Left lung (tissue), 10 donors: ENCODE data around the gene CEBPA. TPM values are rescaled to one million over a fixed set of nuclear protein-coding genes. Genes with fewer than 3 reads are reported as not detected.

Experiments
- ATAC-seq: fragments of 200-7000 bp; cut with Tn5 transposase; one replicate; pipeline ENCODE4 v1.9.1; 2020; ENCODE audit warnings: moderate library complexity
- DNase-seq, 4 donors: peaks; one replicate each; pipeline ENCODE4 v3.0.0-alpha.2; 2013 to 2020
- H3K27ac ChIP-seq, 2 donors: fragments of 200-600 bp; sonication (generic) in 1 of 2; one replicate each; pipeline versions ENCODE4 v1.5.0 to v1.8.0; 2020 to 2021
- H3K27me3 ChIP-seq, 2 donors: fragments of 200-600 bp; sonication (generic) in 1 of 2; one replicate each; pipeline versions ENCODE4 v1.5.0 to v1.8.0; 2020 to 2021
- H3K36me3 ChIP-seq, 2 donors: fragments of 200-600 bp; sonication (generic) in 1 of 2; one replicate each; pipeline versions ENCODE4 v1.5.0 to v1.8.0; 2020 to 2021
- H3K4me1 ChIP-seq, 2 donors: fragments of 200-600 bp; one replicate each; pipeline ENCODE4 v1.8.0; 2021
- H3K4me3 ChIP-seq, 2 donors: fragments of 200-600 bp; sonication (generic) in 1 of 2; one replicate each; pipeline versions ENCODE4 v1.5.0 to v1.8.0; 2020 to 2021; ENCODE audit warnings: mild to moderate bottlenecking in 1 of 2
- H3K9me3 ChIP-seq, 2 donors: fragments of 200-600 bp; sonication (generic) in 1 of 2; one replicate each; pipeline versions ENCODE4 v1.5.0 to v1.8.0; 2020 to 2021
- intact Hi-C, 2 donors: fragments of 100-400 bp; cut with DNase I; formaldehyde crosslinking; loops; one replicate each; pipeline versions ENCODE4 v1.11.2 to v1.14.2; 2022
- polyA plus RNA-seq, 6 donors: library from polyadenylated mRNA; unstranded; fragments of 120-200 nt; gene quantifications; one replicate each; pipeline ENCODE4 v1.2.1, GENCODE V29; 2013; ENCODE audit not compliant: insufficient read length in 6 of 6
- total RNA-seq, 2 donors: library from RNA; stranded (reverse); fragmentation: NEBNext Ultra II Directional; extraction: Animal tissue kit (Norgen Biotek cat#: 25700); gene quantifications; one replicate each; pipeline ENCODE4 v1.2.1, GENCODE V29; 2021
- TF ChIP-seq, protein P1 (sequence below), 2 donors: fragments of 200-600 bp; sonication (generic) in 1 of 2; IDR thresholded peaks; one replicate each; pipeline versions ENCODE4 v1.5.0 to v1.8.0; 2021; ENCODE audit warnings: antibody characterized with exemption in 2 of 2
- donor health status: DM: no; HTN: yes; CAD: no.
- donor health status: DM: no; HTN: no; CAD: no.

Gene CEBPA
- total and polyA plus RNA-seq, 8 donors: 11.2 to 93.8 (median 16.5) TPM

DNA sequence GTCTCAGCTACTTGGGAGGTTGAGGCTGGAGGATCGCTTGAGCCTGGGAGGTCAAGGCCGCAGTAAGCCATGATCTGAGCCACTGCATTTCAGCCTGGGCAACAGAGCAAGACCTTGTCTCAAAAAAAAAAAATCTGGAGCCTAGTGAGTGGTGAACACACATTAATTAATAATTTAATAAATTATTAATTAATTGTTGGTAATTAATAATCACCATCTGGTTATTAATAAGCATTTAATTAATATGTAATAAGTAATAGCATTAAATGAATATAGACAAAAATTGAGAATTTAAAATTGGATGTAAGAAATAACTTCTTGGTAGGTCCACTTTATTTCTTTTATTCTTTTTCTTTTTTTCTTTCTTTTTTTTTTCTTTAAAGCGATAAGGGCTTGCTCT, 31.9 kb upstream of the CEBPA start:
- no peak overlapping the region for H3K4me3 ChIP-seq
- intact Hi-C loops: no loop called here
- TF ChIP-seq, protein P1, sequence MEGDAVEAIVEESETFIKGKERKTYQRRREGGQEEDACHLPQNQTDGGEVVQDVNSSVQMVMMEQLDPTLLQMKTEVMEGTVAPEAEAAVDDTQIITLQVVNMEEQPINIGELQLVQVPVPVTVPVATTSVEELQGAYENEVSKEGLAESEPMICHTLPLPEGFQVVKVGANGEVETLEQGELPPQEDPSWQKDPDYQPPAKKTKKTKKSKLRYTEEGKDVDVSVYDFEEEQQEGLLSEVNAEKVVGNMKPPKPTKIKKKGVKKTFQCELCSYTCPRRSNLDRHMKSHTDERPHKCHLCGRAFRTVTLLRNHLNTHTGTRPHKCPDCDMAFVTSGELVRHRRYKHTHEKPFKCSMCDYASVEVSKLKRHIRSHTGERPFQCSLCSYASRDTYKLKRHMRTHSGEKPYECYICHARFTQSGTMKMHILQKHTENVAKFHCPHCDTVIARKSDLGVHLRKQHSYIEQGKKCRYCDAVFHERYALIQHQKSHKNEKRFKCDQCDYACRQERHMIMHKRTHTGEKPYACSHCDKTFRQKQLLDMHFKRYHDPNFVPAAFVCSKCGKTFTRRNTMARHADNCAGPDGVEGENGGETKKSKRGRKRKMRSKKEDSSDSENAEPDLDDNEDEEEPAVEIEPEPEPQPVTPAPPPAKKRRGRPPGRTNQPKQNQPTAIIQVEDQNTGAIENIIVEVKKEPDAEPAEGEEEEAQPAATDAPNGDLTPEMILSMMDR (IDR thresholded peaks at IDR 0.05): no peak
- no peak overlapping the region for H3K27ac ChIP-seq
- H3K4me1 ChIP-seq: peaks cover 0 to 27% of the 10 kb centered on the region in 2 donors
- H3K27me3 ChIP-seq: no peaks in the 10 kb centered on the region
- no peak for ATAC-seq
- H3K36me3 ChIP-seq: no peaks in the 10 kb centered on the region
- DNase-seq: no peak
- H3K9me3 ChIP-seq: peaks cover 0 to 3% of the 10 kb centered on the region in 2 donors

DNA sequence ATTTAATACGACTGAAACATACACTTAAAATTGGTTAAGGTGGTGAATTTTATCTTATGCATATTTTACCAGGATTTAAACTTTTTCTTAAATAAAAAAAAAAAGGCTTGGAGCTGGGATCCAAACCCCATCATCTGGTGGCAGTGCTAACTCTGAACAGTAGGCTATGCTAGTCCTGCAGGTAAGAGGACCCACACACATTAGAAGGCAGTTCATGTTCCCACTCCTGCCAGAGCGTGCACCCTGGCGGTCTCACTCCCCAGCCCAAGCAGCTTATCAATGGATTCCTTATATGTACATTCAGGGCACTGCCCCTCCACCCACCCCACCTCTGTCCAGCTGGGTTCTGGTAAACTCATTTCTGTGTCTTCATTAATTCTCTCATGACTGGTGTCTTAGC, 31.3 kb upstream of the CEBPA start:
- Histone ChIP-seq H3K36me3 (no peaks in the 10 kb centered on the region), H3K27ac (no peak overlapping the region), H3K4me3 (no peak overlapping the region), H3K9me3 (peaks cover 0 to 3% of the 10 kb centered on the region in 2 donors), H3K27me3 (peaks cover 0 to 5% of the 10 kb centered on the region in 2 donors), H3K4me1 (peaks cover 0 to 29% of the 10 kb centered on the region in 2 donors)
- TF ChIP-seq, protein P1 (IDR thresholded peaks at IDR 0.05): no peak
- intact Hi-C loops: no loop called here
- no peak for ATAC-seq
- no peak for DNase-seq

DNA sequence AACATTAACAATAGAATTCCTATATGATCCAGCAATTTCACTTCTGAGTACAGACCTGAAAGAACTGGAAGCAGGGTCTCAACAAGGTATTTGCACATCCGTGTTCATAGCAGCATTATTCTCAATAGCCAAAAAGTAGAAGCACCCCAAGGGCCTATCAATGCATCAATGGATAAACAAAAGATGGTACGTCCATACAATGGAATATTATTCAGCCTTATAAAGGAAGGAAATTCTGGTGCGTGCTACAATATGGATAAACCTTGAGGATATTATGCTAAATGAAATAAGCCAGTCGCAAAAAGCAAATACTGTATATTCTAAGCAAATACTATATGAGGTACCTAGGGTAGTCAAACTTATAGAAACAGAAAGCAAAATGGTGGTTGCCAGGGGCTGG, 30.8 kb upstream of the CEBPA start:
- TF ChIP-seq, protein P1 (IDR thresholded peaks at IDR 0.05): no peak
- DNase-seq (no peak), ATAC-seq (no peak)
- no peaks in the 10 kb centered on the region for H3K36me3 ChIP-seq
- H3K9me3 ChIP-seq: peaks cover 0 to 3% of the 10 kb centered on the region in 2 donors
- intact Hi-C loops: no loop called here
- H3K4me1 ChIP-seq: peaks cover 0 to 29% of the 10 kb centered on the region in 2 donors
- no peak overlapping the region for H3K4me3 ChIP-seq
- H3K27me3 ChIP-seq: peaks cover 0 to 5% of the 10 kb centered on the region in 2 donors
- H3K27ac ChIP-seq: no peak overlapping the region

DNA sequence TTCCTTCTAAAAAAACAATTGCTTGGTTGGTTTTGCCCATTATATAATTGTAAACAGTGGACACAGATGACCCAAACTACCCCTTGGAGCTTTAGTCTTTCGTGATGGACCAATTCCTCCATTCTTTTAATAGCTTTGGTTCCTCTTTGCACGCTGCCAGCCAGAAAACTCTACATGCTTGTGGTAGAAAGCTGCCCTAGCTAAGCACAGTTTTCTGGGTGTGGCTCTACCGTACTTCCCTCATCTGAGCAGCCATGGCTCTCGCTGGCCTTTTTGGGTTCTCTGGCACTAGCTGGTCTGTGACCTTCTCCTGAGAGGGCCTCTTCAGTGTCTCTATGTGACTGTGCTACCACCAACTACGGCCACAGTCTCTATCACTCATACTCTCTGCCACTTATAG, 29.9 kb upstream of the CEBPA start:
- DNase-seq (peak in 1 of 4 donors; percentile 47), ATAC-seq (peak; percentile 61)
- Histone ChIP-seq H3K4me1 (peaks cover 0 to 29% of the 10 kb centered on the region in 2 donors), H3K36me3 (no peaks in the 10 kb centered on the region), H3K9me3 (peaks cover 0 to 3% of the 10 kb centered on the region in 2 donors), H3K27ac (peak overlapping the region in 1 of 2 donors; percentile 34), H3K4me3 (no peak overlapping the region), H3K27me3 (peaks cover 0 to 5% of the 10 kb centered on the region in 2 donors)
- intact Hi-C loops: no loop called here
- TF ChIP-seq, protein P1 (IDR thresholded peaks at IDR 0.05): no peak

DNA sequence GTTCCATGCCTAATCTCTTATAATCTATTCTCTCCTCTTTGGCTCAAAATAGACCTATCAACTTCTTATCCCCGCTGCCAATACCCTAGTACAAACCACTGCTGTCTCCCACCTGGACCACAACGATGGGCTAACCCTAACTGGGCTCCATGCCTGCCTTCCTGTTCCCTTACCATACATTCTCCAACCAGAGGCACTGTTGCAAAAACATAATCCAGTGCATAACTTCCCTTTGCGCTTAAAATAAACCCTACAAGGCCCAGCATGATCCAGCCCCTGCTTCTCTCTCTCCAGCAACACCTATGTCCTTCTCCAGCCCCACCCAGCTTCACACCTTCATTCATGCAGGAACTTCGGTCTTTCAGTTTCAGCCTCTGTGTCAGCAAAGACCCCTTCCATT, 27.4 kb upstream of the CEBPA start:
- H3K27ac ChIP-seq: no peak overlapping the region
- H3K27me3 ChIP-seq: peaks cover 0 to 5% of the 10 kb centered on the region in 2 donors
- intact Hi-C loops: no loop called here

More for the DNA sequence above, 27.4 kb upstream of the CEBPA start:
- Histone ChIP-seq H3K4me1 (peaks cover 0 to 29% of the 10 kb centered on the region in 2 donors), H3K36me3 (no peaks in the 10 kb centered on the region), H3K4me3 (no peak overlapping the region), H3K9me3 (peaks cover 0 to 7% of the 10 kb centered on the region in 2 donors)
- no peak for ATAC-seq
- TF ChIP-seq, protein P1 (IDR thresholded peaks at IDR 0.05): no peak
- no peak for DNase-seq
